Panc1 (cell line): ENCODE data around the gene CD300E.

Experiments
- CTCF ChIP-seq: fragments of 450-650 bp; IDR thresholded peaks from 2 replicates; pipeline ENCODE4 v1.5.1; 2017; ENCODE audit warnings: mild to moderate bottlenecking
- POLR2AphosphoS5 ChIP-seq: IDR thresholded peaks from 2 replicates; pipeline ENCODE4 v1.6.1; 2012; ENCODE audit warnings: mild to moderate bottlenecking, low read depth, low read length, moderate library complexity
- REST ChIP-seq, 2 experiments: IDR thresholded peaks; 2 replicates each; pipeline ENCODE4 v1.6.1; 2011 to 2012; ENCODE audit warnings: low read depth in 2 of 2, control low read depth in 1 of 2, low read length in 1 of 2, mild to moderate bottlenecking in 1 of 2, moderate library complexity in 1 of 2; ENCODE audit not compliant: insufficient read depth in 1 of 2
- SIN3A ChIP-seq: IDR thresholded peaks from 2 replicates; pipeline ENCODE4 v1.6.1; 2012; ENCODE audit warnings: low read depth, mild to moderate bottlenecking, low read length, moderate library complexity, borderline replicate concordance; ENCODE audit not compliant: insufficient read depth
- TCF7L2 ChIP-seq: IDR thresholded peaks from 2 replicates; pipeline ENCODE4 v1.6.1; 2011; ENCODE audit warnings: mild to moderate bottlenecking, low read depth, low read length, inconsistent platforms

- TF ChIP-seq CTCF (no peak), POLR2AphosphoS5 (no peak), REST (IDR thresholded peaks at IDR 0.05; ENCODE audit: insufficient read depth in 1 of 2, low read depth in 2 of 2, low read length in 1 of 2) (no peak), SIN3A (no peak), TCF7L2 (no peak)
Measured at GRCh38 chr17:74606050-74606449, 17.5 kb downstream of the CD300E start.
